ENCODE results near the gene RELN. TPM values are rescaled to one million over a fixed set of nuclear protein-coding genes. Genes with fewer than 3 reads are reported as not detected.

Gene RELN
- total RNA-seq, 2 donors from 2014 or later: 1.1 to 1.4 TPM

DNA sequence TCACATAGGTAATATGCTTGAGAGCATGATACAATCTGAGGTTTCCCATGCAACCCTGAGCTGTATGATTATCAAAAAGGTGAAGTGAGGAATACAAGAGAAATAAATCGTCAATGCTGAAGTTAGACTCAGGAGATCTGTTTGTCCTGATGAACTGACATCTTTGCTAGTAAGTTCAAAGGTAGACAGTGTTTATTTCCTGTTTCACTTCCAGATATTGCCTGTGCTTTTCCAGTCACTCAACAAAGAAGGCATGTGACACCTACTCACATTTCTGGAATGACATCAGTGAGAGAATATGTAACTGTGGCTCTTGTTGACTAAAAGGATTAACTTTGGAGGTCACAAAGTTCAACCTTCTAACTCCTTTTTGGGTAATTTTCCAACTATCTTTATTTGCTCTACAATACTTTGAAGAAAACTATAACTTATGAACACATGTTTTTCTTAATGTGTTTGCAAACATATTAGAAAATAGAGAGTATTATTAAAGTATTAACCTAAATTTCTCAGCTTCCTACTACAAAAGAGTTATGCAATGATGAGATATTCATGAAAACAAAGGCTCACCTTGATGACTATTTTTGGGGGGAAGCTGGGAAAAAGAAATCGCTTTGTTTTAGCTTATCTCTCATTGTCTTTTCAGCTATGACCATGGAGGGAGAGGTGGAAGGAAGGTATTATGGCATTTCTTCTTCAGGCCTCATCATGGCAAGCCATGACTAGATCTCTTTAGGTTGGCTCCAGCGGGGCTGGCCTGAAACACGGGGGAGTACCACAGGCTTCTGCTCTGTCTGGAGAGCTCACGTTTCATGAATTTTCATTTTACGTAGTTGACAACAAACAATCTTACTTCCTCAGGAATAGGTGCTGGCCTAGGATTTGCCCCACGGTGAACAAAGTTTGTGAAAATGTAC lies 328.7 kb downstream of the RELN start:
- Histone ChIP-seq H3K4me3 (no peak overlapping the region), H3K27me3 (no peaks in the 10 kb centered on the region), H3K9ac (ENCODE audit: low read depth in 2 of 2, low read length in 2 of 2) (no peak overlapping the region), H3K9me3 (no peaks in the 10 kb centered on the region), H3K27ac (no peak overlapping the region), H3K36me3 (no peaks in the 10 kb centered on the region), H3K4me1 (no peaks in the 10 kb centered on the region)
- intact Hi-C loops (cut with DNase I): no loop called here
- no peak for DNase-seq
- TF ChIP-seq, protein P1, sequence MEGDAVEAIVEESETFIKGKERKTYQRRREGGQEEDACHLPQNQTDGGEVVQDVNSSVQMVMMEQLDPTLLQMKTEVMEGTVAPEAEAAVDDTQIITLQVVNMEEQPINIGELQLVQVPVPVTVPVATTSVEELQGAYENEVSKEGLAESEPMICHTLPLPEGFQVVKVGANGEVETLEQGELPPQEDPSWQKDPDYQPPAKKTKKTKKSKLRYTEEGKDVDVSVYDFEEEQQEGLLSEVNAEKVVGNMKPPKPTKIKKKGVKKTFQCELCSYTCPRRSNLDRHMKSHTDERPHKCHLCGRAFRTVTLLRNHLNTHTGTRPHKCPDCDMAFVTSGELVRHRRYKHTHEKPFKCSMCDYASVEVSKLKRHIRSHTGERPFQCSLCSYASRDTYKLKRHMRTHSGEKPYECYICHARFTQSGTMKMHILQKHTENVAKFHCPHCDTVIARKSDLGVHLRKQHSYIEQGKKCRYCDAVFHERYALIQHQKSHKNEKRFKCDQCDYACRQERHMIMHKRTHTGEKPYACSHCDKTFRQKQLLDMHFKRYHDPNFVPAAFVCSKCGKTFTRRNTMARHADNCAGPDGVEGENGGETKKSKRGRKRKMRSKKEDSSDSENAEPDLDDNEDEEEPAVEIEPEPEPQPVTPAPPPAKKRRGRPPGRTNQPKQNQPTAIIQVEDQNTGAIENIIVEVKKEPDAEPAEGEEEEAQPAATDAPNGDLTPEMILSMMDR (IDR thresholded peaks at IDR 0.05): no peak

DNA sequence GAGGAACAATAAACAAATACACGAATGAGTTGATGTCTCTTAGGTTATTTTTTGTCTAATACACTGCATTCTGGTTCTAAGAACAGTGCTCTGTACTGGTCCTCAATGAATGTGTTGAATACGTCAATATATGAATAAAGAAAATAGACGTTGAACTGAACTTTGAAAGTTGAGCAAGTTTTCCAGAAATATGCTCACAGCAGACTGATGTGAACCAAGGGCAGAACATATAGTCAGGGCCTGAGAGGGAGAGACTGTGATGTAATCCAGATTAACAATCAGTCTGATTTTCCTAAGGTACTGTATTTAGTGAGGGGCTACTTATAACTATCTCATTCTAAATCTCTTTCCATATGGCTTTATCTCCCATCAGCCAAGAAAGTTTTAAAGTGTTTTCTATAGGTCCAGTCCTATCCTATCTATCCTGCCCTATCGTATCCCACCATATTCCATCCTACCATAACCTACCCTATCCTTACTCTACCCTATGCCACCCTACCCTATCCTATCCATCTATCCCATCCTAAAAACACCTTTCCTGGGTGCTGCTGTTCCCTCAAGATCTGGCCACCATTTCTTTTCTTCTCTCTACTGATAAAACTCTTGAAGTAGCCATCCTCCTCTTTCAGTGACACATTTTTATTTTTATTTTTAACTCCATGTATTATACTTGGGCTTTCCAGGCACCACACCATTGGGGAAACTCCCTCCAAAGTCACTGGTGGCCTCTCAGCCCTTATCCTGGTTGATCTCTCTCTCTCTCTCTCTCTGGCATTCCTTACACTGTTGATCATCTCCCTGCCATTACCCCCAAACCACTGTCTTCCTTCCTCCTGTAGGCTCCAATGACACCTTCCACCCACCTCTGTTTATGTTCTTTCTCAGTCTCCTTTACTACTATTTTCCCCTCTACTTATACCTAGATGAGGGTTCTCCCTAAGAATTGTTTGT lies 331.1 kb downstream of the RELN start:
- no peak overlapping the region for H3K4me3 ChIP-seq
- TF ChIP-seq, protein P1 (IDR thresholded peaks at IDR 0.05): no peak
- H3K4me1 ChIP-seq: no peaks in the 10 kb centered on the region
- intact Hi-C loops (cut with DNase I): no loop called here
- H3K9me3 ChIP-seq: no peaks in the 10 kb centered on the region
- H3K27me3 ChIP-seq: no peaks in the 10 kb centered on the region
- H3K36me3 ChIP-seq: no peaks in the 10 kb centered on the region
- H3K27ac ChIP-seq: no peak overlapping the region
- no peak for DNase-seq
- no peak overlapping the region for H3K9ac ChIP-seq (ENCODE audit: low read depth in 2 of 2, low read length in 2 of 2)

DNA sequence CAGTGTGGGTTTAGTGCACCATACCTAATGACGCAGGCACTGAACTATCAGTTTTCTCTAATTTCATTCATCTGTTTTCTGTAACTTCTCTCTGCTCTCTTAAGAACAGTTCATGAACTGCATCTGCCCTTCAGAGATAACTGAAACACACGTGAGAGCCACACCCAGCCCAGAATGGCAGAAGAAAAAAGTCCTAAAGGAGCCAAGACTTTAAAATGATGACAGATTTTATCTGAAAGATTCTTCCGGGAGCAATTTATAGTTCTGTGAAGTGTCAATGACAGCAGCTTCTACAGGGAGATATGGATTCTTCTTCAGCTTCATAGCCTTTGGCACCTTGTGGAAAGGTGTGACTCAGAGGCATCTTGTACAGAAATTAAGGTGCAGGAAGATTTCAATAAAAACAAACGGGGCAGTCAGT lies 332.0 kb downstream of the RELN start:
- intact Hi-C loops (cut with DNase I): no loop called here
- TF ChIP-seq, protein P1 (IDR thresholded peaks at IDR 0.05): no peak
- DNase-seq: no peak

DNA sequence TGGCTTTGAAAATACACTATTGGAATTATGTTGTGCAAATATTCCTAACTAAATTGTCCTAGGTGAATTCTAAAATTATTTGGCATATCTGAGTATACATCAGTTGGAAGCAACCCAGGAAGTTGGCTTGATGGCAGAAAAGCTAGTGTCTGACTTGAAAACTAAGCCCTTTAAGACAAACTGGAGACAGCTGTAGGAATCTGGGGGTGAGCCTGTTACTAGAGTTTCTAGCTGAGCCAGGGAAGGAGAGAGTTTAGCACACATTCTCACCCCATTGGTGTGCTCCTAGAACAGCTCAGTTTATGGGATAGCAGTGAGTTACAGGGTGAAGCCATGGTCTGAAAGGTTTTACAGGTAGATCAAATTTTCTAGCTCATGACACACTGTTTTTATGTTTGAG lies 333.2 kb downstream of the RELN start:
- intact Hi-C loops (cut with DNase I): no loop called here
- no peaks in the 10 kb centered on the region for H3K4me1 ChIP-seq
- H3K4me3 ChIP-seq: no peak overlapping the region
- H3K27me3 ChIP-seq: no peaks in the 10 kb centered on the region
- TF ChIP-seq, protein P1 (IDR thresholded peaks at IDR 0.05): no peak
- no peak for DNase-seq
- no peaks in the 10 kb centered on the region for H3K9me3 ChIP-seq
- no peak overlapping the region for H3K27ac ChIP-seq
- no peaks in the 10 kb centered on the region for H3K36me3 ChIP-seq
- no peak overlapping the region for H3K9ac ChIP-seq (ENCODE audit: low read depth in 2 of 2, low read length in 2 of 2)

More for the DNA sequence above, 332.0 kb downstream of the RELN start:
- Histone ChIP-seq H3K9me3 (no peaks in the 10 kb centered on the region), H3K4me1 (no peaks in the 10 kb centered on the region), H3K27me3 (no peaks in the 10 kb centered on the region), H3K9ac (ENCODE audit: low read depth in 2 of 2, low read length in 2 of 2) (no peak overlapping the region), H3K27ac (no peak overlapping the region), H3K36me3 (no peaks in the 10 kb centered on the region), H3K4me3 (no peak overlapping the region)

DNA sequence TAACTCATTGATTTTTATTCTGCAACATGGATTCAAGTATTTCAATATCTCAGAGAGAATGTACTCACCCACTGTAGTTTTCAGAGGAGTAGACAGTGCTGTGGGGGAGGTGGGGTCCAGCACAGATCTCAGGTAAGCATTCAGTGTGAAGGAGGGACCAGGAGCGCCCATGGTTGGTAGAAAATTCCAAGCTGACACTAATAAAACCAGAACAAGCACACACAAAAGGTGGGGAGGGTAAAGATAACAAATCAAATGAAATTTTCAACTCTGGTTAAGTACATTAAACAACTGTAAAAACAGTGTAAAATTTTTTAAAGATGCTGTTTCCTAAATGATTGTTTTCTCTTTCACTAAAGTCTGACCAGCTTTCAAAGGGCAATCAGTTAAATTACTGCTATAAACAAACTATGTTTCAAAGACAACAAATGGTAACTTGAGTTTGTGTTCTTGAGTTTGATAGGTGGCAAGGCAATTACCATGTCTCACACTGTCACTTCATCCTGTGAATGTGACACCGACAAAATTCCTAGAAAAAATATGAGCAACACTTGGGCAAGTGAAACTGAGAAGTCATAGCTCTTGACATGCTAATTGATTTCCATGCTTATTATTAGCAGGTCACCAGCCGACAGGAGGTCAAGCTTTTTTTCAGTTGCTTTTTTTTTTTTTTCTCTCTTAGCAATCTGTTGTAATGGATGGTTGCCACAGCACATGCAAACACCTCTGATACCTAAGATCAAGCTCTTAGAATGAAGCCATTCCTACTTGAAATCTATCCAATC lies 337.7 kb downstream of the RELN start:
- Histone ChIP-seq H3K4me3 (no peak overlapping the region), H3K4me1 (no peaks in the 10 kb centered on the region), H3K9ac (ENCODE audit: low read depth in 2 of 2, low read length in 2 of 2) (no peak overlapping the region), H3K36me3 (no peaks in the 10 kb centered on the region), H3K27me3 (no peaks in the 10 kb centered on the region), H3K9me3 (no peaks in the 10 kb centered on the region), H3K27ac (no peak overlapping the region)
- no peak for DNase-seq
- TF ChIP-seq, protein P1 (IDR thresholded peaks at IDR 0.05): no peak
- intact Hi-C loops (cut with DNase I): no loop called here
